ENCODE data around the gene NBPF12. TPM values are rescaled to one million over a fixed set of nuclear protein-coding genes. Genes with fewer than 3 reads are reported as not detected.
A peak's percentile ranks its signal among the peaks of the same experiment; 100 is the strongest.
"Not testable (repeated sequence)": the region's sequence is repeated elsewhere in the genome, so short reads cannot be mapped to it uniquely, and the experiment has no call there.

The NBPF12 gene
- total RNA-seq, 2 donors from 2014 or later = 12.2 to 14.8 TPM

- H3K4me1 ChIP-seq (ENCODE audit: control insufficient read depth in 1 of 2, low read depth in 2 of 2); H3K27me3 ChIP-seq (replicated peaks; ENCODE audit: insufficient read depth); H3K27ac ChIP-seq; ATAC-seq (ENCODE audit: insufficient number of reproducible peaks, low FRiP score, low read depth); H3K9me3 ChIP-seq; H3K4me3 ChIP-seq; H3K36me3 ChIP-seq; DNase-seq (ENCODE audit: low spot score): not testable (repeated sequence)
Observed at GRCh38 chr1:146937462-146937861, 662 bp upstream of the NBPF12 start.

DNA sequence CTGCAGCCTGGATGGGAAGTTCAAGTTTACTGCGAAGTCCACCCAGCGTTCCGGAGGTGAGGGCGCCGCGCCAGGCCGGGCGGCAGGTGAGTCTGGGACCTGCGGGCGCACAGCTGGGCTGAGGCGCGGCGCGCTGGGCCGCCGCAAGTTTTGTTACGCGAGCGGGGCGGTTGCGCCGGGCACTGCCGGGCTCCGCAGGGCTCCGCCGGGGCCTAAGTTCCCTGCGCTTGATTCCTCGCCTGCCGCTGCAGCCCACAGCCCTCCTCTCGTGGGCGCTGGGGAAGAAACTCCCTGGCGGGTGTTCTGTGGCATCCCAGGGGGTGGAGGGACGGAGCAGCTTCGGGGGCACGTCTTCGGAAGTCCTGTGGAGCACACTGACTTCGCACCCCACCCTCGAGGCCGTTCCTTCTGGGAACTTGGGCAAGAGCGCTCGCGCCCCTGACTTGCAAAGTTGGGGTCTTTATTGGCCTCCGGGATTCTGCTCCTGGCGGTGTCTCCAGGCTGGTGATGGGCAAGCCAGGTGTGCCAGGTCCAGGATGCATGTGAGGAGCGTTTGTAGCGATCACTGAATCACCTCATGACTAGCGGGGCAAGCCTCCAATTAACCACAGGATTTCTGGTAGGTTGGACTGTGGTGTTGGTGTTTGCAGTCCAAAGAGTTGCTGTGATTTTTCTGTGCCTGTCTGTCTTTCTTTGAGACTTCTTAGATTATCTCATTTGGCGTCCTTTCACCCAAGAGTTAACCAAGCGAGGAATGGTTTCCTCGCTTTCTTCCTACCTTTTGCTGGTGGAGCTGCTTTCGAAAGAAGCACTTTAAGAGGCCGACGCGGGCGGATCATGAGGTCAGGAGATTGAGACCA lies 1.0 kb downstream of the NBPF12 start:
- H3K36me3 ChIP-seq; DNase-seq (ENCODE audit: low spot score): not testable (repeated sequence)

GRCh38 chr1:146940293-146940692 lies 2.2 kb downstream of the NBPF12 start:
- H3K4me1 ChIP-seq (ENCODE audit: control insufficient read depth in 1 of 2, low read depth in 2 of 2); H3K9me3 ChIP-seq; H3K27ac ChIP-seq; DNase-seq (ENCODE audit: low spot score); H3K36me3 ChIP-seq; ATAC-seq (ENCODE audit: insufficient number of reproducible peaks, low FRiP score, low read depth); H3K27me3 ChIP-seq (replicated peaks; ENCODE audit: insufficient read depth): not testable (repeated sequence)
- H3K4me3 ChIP-seq = peak overlapping the region; percentile 95

More for the DNA sequence above, 1.0 kb downstream of the NBPF12 start:
- not testable (repeated sequence) for H3K27me3 ChIP-seq (replicated peaks; ENCODE audit: insufficient read depth); H3K9me3 ChIP-seq; H3K4me1 ChIP-seq (ENCODE audit: control insufficient read depth in 1 of 2, low read depth in 2 of 2)
- peak; percentile 75 for ATAC-seq (ENCODE audit: insufficient number of reproducible peaks, low FRiP score, low read depth)
- Histone ChIP-seq H3K4me3 (peak overlapping the region; percentile 95), H3K27ac (peak overlapping the region; percentile 78 to 90)

DNA sequence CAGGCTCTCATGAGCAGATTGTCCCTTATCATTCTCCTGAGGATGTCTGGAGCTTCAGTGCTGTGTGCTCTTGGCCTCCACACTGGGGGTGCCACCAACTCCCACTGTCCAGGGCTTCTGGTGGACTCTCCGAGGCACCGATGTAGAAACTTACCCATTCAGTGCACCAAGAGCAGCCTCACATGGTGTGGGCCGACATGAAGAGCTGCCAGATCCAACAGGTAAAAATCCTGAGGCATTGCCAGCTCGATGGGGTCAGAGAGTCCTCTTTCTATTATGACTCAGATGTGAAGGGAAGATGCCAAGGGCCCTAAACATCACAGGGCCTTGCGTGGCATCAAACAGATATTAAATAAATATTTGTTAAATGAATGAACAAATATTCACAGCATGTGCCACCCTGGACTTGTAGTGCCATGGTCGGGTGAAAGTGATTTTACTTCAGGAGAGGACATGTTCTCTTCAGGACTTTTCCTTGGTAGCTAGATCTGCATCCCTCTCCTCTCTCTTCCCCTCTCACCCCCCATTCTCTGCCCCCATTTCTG lies 5.3 kb downstream of the NBPF12 start:
- H3K9me3 ChIP-seq; DNase-seq (ENCODE audit: low spot score); ATAC-seq (ENCODE audit: insufficient number of reproducible peaks, low FRiP score, low read depth): not testable (repeated sequence)

DNA sequence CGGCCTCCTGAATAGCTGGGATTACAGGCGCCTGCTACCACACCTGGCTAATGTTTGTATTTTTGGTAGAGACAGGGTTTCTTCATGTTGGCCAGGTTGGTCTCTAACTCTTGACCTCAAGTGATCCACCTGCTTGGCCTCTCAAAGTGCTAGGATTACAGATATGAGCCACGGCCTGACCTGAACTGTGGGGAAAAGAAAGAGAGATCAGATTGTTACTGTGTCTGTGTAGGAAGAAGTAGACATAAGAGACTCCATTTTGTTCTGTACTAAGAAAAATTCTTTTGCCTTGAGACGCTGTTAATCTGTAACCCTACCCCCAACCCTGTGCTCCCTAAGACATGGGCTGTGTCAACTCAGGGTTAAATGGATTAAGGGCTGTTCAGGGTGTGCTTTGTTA lies 10.0 kb downstream of the NBPF12 start:
- ATAC-seq (ENCODE audit: insufficient number of reproducible peaks, low FRiP score, low read depth); H3K27ac ChIP-seq; H3K9me3 ChIP-seq; H3K4me1 ChIP-seq (ENCODE audit: control insufficient read depth in 1 of 2, low read depth in 2 of 2); H3K27me3 ChIP-seq (replicated peaks; ENCODE audit: insufficient read depth); DNase-seq (ENCODE audit: low spot score); H3K4me3 ChIP-seq; H3K36me3 ChIP-seq: not testable (repeated sequence)

More for the DNA sequence above, 5.3 kb downstream of the NBPF12 start:
- H3K4me3 ChIP-seq; H3K27me3 ChIP-seq (replicated peaks; ENCODE audit: insufficient read depth); H3K27ac ChIP-seq; H3K36me3 ChIP-seq; H3K4me1 ChIP-seq (ENCODE audit: control insufficient read depth in 1 of 2, low read depth in 2 of 2): not testable (repeated sequence)

- H3K4me1 ChIP-seq (ENCODE audit: control insufficient read depth in 1 of 2, low read depth in 2 of 2); ATAC-seq (ENCODE audit: insufficient number of reproducible peaks, low FRiP score, low read depth); H3K27ac ChIP-seq; H3K4me3 ChIP-seq; H3K9me3 ChIP-seq; DNase-seq (ENCODE audit: low spot score); H3K36me3 ChIP-seq; H3K27me3 ChIP-seq (replicated peaks; ENCODE audit: insufficient read depth): not testable (repeated sequence)
Observed at GRCh38 chr1:146964340-146964739, 26.2 kb downstream of the NBPF12 start.

GRCh38 chr1:146966351-146966750 lies 28.2 kb downstream of the NBPF12 start:
- peaks cover 14% of the 10 kb centered on the region for H3K36me3 ChIP-seq
- not testable (repeated sequence) for H3K4me3 ChIP-seq; H3K4me1 ChIP-seq (ENCODE audit: control insufficient read depth in 1 of 2, low read depth in 2 of 2); H3K27ac ChIP-seq; DNase-seq (ENCODE audit: low spot score); H3K27me3 ChIP-seq (replicated peaks; ENCODE audit: insufficient read depth); H3K9me3 ChIP-seq; ATAC-seq (ENCODE audit: insufficient number of reproducible peaks, low FRiP score, low read depth)

DNA sequence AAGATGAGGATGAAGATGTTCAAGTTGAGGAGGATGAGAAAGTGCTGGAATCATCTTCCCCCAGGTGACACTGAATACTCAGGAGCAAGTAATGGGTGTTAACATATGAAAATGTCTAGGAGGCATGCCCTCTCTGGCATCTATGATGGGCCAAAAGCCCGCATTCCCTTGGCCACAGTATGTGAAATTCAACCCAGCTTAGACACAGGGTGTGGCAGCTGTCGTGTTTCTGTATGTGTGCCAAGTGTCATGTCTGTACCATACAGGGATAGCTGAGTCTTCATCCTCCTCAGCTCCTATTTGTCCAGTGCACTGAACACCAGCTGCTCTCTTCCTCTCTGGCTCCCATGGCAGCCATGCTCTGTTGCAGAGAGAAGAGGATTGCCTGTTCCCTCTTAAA lies 32.5 kb downstream of the NBPF12 start:
- H3K27ac ChIP-seq; H3K4me3 ChIP-seq; H3K4me1 ChIP-seq (ENCODE audit: control insufficient read depth in 1 of 2, low read depth in 2 of 2); H3K27me3 ChIP-seq (replicated peaks; ENCODE audit: insufficient read depth); DNase-seq (ENCODE audit: low spot score); ATAC-seq (ENCODE audit: insufficient number of reproducible peaks, low FRiP score, low read depth); H3K9me3 ChIP-seq; H3K36me3 ChIP-seq: not testable (repeated sequence)

DNA sequence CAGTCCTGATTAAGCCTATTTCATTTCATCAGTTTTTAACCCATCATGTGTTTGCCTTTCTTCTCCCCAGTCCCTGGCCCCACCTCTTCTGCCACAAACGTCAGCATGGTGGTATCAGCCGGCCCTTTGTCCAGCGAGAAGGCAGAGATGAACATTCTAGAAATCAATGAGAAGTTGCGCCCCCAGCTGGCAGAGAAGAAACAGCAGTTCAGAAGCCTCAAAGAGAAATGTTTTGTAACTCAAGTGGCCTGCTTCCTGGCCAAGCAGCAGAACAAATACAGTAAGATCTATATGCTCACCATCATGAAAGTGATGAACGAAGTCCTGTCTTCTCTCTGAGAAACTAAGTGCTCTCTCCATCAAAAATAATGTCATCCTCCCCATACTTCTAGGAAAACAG lies 34.6 kb downstream of the NBPF12 start:
- DNase-seq (ENCODE audit: low spot score); ATAC-seq (ENCODE audit: insufficient number of reproducible peaks, low FRiP score, low read depth); H3K36me3 ChIP-seq; H3K27me3 ChIP-seq (replicated peaks; ENCODE audit: insufficient read depth); H3K4me3 ChIP-seq; H3K4me1 ChIP-seq (ENCODE audit: control insufficient read depth in 1 of 2, low read depth in 2 of 2); H3K9me3 ChIP-seq; H3K27ac ChIP-seq: not testable (repeated sequence)

- H3K4me1 ChIP-seq (ENCODE audit: control insufficient read depth in 1 of 2, low read depth in 2 of 2) = not testable (repeated sequence)
Observed at GRCh38 chr1:146985855-146986254, 47.7 kb downstream of the NBPF12 start.

GRCh38 chr1:146986450-146986849 lies 48.3 kb downstream of the NBPF12 start:
- not testable (repeated sequence) for H3K4me3 ChIP-seq; H3K27ac ChIP-seq; ATAC-seq (ENCODE audit: insufficient number of reproducible peaks, low FRiP score, low read depth); H3K9me3 ChIP-seq; H3K4me1 ChIP-seq (ENCODE audit: control insufficient read depth in 1 of 2, low read depth in 2 of 2); H3K36me3 ChIP-seq; DNase-seq (ENCODE audit: low spot score); H3K27me3 ChIP-seq (replicated peaks; ENCODE audit: insufficient read depth)

More at GRCh38 chr1:146985855-146986254, 47.7 kb downstream of the NBPF12 start:
- not testable (repeated sequence) for H3K27me3 ChIP-seq (replicated peaks; ENCODE audit: insufficient read depth); H3K9me3 ChIP-seq; H3K4me3 ChIP-seq; H3K27ac ChIP-seq; ATAC-seq (ENCODE audit: insufficient number of reproducible peaks, low FRiP score, low read depth); H3K36me3 ChIP-seq; DNase-seq (ENCODE audit: low spot score)

DNA sequence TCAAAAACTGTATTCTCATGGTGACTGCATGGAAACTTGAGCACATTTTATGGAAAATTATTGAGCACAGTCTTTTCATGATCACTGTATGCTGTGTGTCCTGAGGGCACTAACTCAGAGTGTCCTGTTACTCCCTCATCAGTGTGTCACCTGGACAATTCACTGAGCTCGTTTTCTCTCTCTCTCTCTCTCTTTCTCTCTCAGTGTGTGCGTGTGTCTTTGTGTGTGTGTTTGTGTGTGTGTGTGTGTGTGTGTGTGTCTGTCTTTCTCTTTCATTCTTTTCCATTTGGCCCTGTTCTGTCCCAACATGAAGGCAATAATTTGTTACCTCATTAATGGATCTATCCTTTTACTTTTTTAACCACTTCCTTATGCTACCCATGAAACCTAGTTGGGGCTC lies 49.4 kb downstream of the NBPF12 start:
- DNase-seq (ENCODE audit: low spot score); H3K36me3 ChIP-seq; H3K4me1 ChIP-seq (ENCODE audit: control insufficient read depth in 1 of 2, low read depth in 2 of 2); H3K4me3 ChIP-seq; ATAC-seq (ENCODE audit: insufficient number of reproducible peaks, low FRiP score, low read depth); H3K27ac ChIP-seq; H3K9me3 ChIP-seq; H3K27me3 ChIP-seq (replicated peaks; ENCODE audit: insufficient read depth): not testable (repeated sequence)
